HG02943 (cell line): ENCODE measurements around the gene CSTA.

Experiments
- ATAC-seq: cut with Tn5 transposase; IDR thresholded peaks from one replicate; pipeline ENCODE4 v1.9.1; 2021; ENCODE audit warnings: mild to moderate bottlenecking, low read depth, moderate library complexity; ENCODE audit not compliant: unreplicated experiment

The CSTA gene

GRCh38 chr3:122324871-122325323, at the start of gene CSTA:
CSTA (plus strand) TSS chr3:122325248; CDS start chr3:122325293, 45 bp downstream.
- ATAC-seq, result no peak

- ATAC-seq, result no peak
Observed at GRCh38 chr3:122281891-122282290, 43.2 kb upstream of the CSTA start.

GRCh38 chr3:122283796-122284445, 41.1 kb upstream of the CSTA start:
- no peak for ATAC-seq

GRCh38 chr3:122284486-122284885, 40.6 kb upstream of the CSTA start:
- ATAC-seq, result no peak

GRCh38 chr3:122294359-122294758, 30.7 kb upstream of the CSTA start:
- no peak for ATAC-seq

- ATAC-seq, result no peak
Observed at GRCh38 chr3:122295266-122296062, 29.6 kb upstream of the CSTA start.

GRCh38 chr3:122298239-122298638, 26.8 kb upstream of the CSTA start:
- ATAC-seq, result no peak

- ATAC-seq, result no peak
Observed at GRCh38 chr3:122299215-122299614, 25.8 kb upstream of the CSTA start.

- ATAC-seq, result no peak
Observed at GRCh38 chr3:122299872-122300460, 25.1 kb upstream of the CSTA start.

GRCh38 chr3:122301063-122301462, 24.0 kb upstream of the CSTA start:
- no peak for ATAC-seq

- ATAC-seq, result no peak
Observed at GRCh38 chr3:122305818-122306621, 19.0 kb upstream of the CSTA start.

- no peak for ATAC-seq
Observed at GRCh38 chr3:122306622-122306953, 18.5 kb upstream of the CSTA start.

- ATAC-seq, result no peak
Observed at GRCh38 chr3:122307094-122307687, 17.9 kb upstream of the CSTA start.

GRCh38 chr3:122307976-122308375, 17.1 kb upstream of the CSTA start:
- no peak for ATAC-seq

GRCh38 chr3:122310361-122310760, 14.7 kb upstream of the CSTA start:
- no peak for ATAC-seq

- ATAC-seq, result no peak
Observed at GRCh38 chr3:122312826-122313225, 12.2 kb upstream of the CSTA start.

- ATAC-seq, result no peak
Observed at GRCh38 chr3:122313281-122313680, 11.8 kb upstream of the CSTA start.

- ATAC-seq, result no peak
Observed at GRCh38 chr3:122314228-122314876, 10.7 kb upstream of the CSTA start.

- ATAC-seq, result no peak
Observed at GRCh38 chr3:122315619-122316018, 9.4 kb upstream of the CSTA start.

- ATAC-seq, result no peak
Observed at GRCh38 chr3:122316368-122316767, 8.7 kb upstream of the CSTA start.
